ENCODE data around the gene LMTK2. TPM values are rescaled to one million over a fixed set of nuclear protein-coding genes. Genes with fewer than 3 reads are reported as not detected.

Gene LMTK2
- total RNA-seq, 1 donor from 2014 or later: 10.1 TPM

DNA sequence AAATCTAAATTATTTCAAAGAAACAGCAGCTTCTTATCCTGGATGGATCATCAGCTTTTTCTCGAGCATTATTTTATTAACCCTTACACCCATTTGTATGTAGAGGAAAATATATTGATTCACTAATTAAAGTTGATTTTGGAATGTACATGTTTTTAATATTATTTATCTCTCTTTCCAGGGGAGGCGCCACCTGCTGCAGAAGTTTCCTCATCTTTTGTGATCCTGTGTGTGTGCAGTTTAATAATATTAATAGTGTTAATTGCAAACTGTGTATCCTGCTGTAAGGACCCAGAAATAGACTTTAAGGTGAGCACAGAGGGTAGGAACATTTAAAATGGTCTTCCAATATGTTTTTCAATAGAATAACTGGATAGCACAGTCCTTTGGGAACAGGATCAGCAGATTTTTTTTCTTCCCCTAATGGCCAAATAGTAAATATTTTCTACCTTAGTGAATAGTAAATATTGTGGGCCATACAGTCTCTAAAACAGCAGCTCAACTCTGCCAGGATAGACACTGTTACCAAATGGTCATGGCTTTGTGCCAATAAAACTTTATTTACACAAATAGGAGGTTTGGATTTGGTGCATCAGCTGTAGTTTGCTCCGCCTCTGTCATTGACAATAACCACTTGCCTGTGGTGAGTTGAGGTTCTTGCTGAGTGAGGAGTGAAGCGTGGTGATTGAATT is 30.6 kb downstream of the LMTK2 start:
- DNase-seq (ENCODE audit: low spot score): no peak

DNA sequence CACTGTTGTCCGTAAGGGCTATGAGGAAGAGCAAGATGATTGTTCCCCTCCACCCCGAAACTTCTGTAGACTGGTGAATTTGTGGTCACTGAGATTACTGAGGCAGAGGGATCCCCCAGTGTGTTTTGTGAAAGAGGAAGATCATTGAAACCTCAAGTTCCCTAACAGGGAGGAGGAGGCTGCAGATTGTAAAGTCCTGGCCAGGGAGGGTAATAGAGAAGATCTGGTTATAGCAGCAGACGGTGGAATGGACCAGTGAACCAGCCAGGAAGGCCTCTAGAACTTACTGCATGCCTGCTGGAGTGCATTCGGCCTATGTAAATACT is 31.1 kb downstream of the LMTK2 start:
- peak; percentile 27 for DNase-seq (ENCODE audit: low spot score)

DNA sequence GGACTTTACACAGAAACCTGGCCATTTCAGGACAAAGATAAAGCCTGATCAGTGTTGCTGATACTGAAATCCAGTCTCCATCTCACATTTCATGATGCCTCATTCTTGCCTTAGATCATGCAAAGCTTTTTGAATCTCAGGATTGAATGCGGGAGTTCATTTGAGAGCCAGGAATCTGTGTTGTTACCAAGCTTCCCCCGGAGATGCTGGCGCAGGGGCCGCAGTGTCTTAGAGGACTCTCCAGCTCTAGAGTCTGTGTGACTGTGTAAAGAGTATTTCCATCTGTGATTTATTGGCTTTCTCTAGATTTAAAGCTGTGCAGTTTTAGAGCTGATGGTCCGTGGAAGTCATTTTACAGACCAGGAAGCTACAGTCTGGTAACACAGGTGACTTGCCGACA is 32.0 kb downstream of the LMTK2 start:
- no peak for DNase-seq (ENCODE audit: low spot score)

DNA sequence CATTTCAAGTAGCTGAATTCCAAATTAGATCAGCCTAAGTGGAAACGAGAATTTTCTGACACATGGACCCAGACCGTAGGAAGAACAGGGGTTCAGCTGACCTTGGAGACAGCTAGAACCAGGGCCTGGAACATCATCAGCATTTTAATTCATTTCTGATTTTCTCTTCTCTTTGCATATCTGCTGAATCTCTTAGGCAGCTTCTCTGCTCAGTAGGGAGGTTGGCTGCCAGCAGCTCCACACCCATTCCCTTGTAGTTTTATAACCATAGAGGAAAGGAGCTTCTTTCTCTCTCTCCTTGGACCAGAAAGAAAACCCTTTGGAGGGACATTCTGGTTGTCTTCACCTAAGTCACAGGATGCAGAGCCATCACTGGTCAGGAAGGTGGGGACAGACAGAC is 36.0 kb downstream of the LMTK2 start:
- no peak for DNase-seq (ENCODE audit: low spot score)

DNA sequence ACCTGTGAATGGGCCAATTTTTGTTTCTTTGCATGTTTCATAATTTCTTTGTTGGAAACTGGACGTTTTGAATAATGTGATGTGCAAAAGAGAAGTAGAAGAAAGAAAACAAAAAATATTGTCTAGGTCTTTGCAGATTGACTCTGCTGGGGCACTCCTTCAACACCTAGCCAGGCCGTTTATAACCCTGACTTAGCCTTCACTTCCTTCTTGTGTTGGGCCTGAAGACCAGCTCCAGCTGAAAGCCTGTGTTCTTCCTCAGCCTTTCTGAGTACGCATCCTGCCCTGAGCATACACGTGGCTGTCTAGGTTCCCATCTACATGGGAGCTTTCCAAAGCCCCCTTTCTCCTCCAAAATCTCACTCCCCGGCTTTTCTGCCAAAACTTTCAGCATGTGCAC is 41.9 kb downstream of the LMTK2 start:
- DNase-seq (ENCODE audit: low spot score): no peak

DNA sequence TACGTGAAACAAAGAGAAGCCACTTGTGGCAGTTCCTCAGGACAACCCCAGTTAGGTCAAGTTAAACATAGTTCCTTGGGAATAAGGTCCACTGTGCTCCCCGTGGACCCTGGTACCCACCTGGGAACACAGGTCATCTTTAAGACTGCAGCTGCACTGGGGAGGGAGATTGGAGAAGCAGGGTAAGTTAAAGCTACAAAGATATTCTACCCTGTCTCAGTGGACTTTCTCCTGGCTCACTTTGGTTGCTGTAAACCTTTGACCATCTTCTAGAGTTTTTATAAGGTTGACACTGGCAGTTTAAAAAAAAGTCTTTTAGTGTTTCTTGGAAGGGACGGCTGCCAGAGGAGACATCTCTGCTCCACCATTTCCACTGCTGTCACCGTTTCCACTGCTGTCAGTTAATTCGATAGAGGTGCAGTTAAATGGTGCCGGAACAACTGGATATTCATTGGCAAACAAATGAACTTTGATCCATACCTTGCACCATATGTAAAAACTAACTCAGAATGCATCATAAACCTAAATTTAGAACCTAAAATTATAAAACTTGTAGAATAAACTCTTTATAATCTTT is 42.5 kb downstream of the LMTK2 start:
- no peak for DNase-seq (ENCODE audit: low spot score)

DNA sequence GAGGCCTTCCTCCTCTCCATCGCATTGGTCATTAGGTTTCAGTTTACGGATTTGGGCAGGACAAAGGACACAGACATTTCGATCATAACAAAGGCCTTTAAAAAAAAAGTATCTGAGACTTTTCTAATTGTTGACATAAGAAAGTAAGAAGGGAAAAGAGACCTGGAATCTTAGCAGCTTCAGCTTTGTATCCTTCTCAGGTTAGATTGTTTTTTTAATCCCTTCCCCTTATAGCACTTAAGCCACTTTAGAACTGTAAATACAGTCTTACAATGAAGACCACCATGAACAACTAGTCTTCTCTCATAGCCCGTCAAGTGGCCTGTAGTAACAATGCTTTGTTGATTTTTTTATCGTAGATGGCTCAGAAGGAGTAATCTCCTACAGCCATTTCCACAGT is 45.2 kb downstream of the LMTK2 start:
- no peak for DNase-seq (ENCODE audit: low spot score)

DNA sequence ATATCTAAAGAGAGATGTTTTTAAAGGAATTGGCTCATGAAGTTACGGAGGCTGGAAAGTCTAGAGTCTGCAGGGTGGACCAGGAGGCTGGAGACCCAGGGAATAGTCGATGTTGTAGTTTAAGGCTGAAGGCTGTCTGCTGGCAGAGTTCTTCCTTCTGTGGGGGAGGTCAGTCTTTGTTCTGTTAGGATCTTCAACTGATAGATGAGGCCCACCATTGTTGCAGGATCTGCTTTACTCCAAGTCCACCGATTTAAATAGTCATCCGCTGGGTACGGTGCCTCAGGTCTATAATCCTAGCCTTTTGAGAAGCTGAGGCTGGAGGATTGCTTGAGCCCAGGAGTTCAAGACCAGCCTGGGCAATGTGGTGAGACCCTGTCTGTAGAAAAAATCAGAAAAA is 50.0 kb downstream of the LMTK2 start:
- no peak for DNase-seq (ENCODE audit: low spot score)

DNA sequence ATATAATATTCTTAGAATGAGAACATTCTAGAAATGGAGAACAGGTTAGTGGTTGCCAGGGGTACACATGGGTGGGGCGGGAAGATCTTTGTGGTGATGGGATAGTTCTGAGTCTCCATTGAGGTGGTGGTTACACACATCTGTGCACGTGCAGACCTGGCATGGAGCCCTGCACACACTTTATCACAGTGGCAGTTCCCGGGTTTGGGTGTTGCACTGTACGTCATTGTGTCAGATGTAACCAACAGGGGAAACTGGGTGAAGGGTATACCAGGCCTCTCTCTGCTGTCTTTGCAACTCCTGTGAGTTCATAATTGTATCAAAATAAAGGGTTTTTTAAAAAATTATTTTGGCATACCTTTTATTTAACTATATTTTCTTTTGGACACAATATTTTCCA is 51.1 kb downstream of the LMTK2 start:
- no peak for DNase-seq (ENCODE audit: low spot score)

DNA sequence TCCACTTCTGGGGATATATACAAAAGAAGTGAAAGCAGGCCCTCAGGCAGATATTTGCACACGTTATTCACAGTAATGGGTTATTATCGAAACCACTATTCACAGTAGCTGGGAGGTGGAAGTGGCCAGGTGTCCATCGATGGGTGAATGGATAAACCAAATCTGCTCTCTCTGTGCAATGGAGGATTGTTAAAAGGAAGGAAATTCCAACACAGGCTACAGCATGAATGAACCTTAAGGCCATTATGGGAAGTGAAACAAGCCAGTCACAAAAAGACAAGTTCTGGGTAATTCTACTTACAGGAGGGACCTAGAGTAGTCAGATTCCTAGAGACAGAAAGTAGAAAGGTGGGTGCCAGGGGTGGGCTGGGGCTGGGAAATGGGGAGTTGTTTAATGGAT is 56.1 kb downstream of the LMTK2 start:
- no peak for DNase-seq (ENCODE audit: low spot score)

DNA sequence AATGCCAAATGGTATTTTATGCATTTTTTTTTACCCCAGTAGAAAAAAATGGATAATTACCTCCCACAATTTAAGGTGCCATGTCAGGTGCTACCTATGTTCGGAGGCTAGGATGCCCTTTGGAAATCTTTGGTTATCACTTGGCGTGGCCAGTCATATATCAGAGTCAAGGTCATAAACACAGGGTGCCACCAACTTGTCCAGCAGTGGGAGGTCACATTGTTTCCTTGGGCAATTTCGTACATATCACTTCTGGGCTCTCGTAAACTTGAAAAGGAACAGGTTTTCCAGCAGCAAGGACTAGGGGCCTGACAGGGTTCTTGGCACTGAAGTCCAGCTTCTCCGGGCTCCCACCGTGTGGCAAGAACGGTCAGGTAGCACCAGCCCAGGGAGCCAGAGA is 56.6 kb downstream of the LMTK2 start:
- no peak for DNase-seq (ENCODE audit: low spot score)

DNA sequence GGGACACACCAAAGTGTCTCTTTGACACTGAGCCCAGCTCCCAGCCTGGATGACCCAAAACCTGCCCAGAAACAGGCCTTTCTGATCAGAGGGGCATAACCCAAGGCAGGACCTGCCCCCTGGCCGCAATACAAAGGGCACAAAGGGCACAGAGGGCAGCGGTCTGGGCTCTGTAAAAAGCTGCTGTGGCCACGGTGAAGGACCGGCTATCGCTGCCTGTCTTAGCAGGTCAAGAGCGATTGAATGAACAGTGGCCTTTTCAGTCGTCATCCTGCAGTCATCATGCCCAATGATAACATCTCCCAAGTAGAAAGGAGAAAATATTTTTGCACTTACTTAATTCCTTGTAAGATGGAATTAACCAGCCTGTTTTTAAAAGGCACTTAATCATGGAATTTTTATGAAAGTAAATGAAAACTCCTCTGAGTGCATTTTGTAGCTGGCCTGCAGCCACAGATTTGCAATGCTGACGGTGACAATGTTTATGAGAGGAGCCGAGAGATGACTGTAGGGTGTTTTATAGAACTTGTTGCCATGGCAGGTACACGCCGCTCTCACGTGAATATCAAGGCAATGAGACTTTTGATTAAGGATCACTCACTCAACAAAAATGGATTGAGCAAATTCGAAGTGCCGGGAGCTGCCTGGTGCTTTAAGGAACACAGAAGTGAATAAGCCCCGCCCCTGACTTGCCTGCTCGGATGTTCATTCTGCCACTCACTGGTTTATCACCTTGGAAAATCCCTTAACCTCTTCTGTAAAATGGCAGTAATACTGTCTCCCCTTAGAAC is 57.2 kb downstream of the LMTK2 start:
- DNase-seq (ENCODE audit: low spot score): peak; percentile 20

DNA sequence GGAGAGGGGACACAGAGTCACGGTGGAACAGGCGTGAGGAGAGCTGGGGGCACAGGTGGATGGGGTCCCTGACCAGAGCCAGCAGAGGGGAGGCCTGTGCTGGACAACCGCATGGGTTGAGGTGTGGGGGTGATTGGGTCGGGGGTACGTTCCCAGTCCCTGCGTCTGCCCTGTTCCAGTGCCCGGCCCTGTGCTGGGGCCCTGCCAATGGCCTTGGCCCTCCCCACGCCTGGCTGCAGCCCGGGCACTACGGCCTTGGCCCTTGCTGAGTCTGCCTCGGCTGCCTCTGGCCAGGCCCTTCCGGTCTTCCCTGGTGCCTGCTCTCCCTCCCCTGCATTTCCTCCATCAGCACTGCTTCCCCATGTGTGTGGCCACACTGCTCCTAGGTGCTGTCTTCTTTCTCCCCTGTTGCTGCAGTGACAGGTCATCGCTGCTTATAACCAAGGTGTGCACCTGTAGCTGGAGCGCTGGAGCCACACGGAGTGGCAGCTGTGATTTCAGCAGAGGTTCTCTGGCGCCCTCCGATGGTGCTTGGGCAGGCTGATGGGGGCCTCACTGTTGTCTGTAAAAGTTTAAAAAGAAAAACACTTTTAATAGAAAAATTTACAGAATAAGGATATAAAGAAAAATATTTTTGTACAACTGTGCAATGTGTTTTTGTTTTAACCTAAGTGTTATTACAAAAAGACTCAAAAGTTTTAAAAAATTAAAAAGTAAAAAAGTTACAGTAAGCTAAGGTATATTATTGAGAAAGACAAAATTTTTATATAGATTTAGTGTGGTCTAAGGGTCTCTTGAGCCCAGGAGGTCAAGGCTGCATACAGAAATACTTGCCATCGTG is 59.4 kb downstream of the LMTK2 start:
- DNase-seq (ENCODE audit: low spot score): peak; percentile 5

DNA sequence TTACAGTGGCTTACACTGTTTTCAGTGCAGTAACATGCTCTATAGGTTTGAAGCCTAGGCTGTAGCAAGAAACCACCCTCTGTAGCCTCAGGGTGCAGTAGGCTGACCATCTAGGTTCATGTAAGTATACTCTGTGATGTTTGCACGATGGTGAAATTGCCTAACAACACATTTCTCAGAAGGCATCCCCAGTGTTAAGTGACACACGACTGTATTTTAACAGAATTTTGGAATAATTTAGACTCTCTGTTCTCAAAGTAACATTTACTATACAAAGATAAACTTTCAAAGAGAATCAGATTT is 60.0 kb downstream of the LMTK2 start:
- DNase-seq (ENCODE audit: low spot score): no peak

DNA sequence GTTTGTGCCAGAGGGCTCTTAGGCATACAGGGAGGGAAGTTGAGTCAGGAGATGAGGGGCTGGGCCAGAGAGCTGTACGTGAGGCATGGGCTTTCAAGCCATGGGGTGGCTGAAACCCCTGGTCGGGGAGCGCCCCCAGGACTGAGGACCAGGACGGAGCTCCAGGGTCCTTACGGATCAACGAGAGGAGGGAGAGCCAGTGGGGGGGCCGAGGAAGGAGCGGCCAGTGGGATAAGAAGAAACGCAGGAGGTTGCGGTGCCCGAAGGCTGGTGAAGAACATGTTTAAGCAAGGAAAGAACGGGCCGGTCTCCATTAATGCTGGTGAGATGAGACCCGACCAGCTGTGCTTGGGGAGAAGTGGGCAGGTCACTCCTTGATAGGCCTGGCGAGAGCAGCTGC is 61.0 kb downstream of the LMTK2 start:
- DNase-seq (ENCODE audit: low spot score): no peak

DNA sequence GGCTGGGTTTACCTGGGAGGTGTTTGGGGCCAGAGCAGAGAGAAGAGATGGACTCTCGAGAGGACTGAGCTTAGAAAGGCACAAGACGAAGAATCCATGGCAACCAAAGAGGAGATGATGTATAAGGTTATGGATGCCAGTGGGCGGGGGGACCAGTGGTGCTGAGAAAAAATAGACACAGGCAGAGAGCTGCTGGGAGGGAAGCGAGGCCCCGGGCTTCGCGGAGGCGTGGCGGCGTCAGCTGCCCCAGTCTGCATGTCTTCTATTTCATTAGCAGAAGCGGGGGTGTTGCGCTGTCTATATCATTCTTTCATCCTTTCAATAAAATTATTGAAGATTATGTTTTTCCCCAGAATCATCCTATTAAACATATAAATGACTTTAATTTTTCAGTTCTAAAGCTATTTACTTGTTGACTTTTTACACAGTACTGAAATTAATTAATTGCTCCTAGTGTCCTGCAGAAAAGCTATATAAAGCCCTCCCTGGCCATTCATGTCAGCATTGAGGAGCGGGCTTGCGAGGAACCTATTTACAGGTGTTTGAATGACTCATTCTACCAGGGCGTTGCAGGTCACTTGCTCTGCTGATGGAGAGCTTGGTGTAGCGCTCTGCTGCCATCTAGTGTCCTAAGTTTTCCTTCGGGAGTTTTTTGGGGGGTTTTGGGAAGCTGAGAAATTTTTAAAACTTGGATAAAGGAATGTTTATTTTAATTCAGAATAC is 61.7 kb downstream of the LMTK2 start:
- peak; percentile 56 for DNase-seq (ENCODE audit: low spot score)

DNA sequence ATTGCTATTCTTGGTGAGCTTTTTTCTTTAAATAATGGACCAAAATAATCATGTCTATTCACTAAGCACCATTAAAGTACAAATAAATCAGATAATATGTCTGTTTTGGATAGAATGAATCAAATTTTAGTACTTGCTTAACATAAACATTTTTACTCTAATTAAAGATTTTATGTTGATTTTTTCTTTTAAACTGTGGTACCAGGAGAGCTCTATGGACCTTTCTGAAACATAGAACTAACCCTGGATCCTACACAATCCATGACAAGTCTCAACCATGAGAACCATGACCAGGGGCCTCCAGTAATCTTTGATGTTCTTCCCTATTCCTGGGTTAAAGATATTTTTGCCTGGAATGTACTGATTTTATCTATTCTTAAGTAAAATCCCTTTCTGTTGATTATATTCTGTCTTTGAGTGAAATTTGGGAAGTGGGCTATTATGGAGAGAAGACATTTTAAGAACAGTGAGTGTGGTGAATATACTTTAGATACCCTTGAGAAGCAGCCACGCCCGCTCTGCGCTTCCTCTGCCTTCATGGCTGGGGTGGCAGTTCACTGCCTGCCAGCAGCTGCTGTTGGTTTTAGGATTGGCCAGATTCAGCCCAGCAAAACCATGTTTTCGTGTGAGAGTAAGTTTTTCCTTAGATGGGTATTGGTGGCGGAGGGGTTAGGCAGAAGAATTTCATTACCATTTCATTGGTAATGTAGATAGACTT is 62.4 kb downstream of the LMTK2 start:
- DNase-seq (ENCODE audit: low spot score): no peak

DNA sequence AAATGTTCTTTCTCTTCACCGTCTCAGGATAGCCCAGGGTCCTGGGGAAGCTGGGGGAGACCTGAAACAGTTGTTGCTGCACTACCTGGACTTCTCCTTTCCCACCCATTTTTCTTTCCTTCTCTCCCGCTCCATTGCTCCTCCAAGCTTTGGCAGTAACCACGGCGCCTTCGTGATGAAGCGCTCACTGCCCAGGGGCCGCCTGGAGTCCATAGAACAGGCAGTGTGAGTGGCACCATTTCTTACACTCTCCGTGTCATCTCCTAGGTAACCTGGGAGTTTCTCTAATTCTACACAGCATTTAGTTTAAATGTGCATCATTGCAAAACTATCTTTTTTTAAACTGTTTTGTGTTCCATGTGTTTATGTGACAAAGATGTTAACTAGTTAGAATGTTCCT is 64.3 kb downstream of the LMTK2 start:
- DNase-seq (ENCODE audit: low spot score): no peak

DNA sequence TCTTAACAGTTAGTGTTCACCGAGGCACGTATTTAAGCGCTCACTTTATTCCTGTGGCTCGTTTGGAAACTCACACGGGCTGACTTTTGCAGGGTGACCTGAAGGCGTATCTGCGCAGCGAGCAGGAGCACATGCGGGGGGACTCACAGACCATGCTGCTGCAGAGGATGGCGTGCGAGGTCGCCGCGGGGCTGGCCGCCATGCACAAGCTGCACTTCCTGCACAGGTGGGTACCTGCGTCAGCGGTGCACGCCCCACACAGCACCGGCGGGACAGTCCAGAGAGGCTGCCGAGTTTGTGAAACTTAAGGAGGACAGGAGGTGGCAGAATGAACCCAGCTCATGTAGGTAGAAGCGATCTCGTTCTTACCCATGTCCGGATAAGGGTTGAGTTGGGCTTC is 64.8 kb downstream of the LMTK2 start:
- no peak for DNase-seq (ENCODE audit: low spot score)

DNA sequence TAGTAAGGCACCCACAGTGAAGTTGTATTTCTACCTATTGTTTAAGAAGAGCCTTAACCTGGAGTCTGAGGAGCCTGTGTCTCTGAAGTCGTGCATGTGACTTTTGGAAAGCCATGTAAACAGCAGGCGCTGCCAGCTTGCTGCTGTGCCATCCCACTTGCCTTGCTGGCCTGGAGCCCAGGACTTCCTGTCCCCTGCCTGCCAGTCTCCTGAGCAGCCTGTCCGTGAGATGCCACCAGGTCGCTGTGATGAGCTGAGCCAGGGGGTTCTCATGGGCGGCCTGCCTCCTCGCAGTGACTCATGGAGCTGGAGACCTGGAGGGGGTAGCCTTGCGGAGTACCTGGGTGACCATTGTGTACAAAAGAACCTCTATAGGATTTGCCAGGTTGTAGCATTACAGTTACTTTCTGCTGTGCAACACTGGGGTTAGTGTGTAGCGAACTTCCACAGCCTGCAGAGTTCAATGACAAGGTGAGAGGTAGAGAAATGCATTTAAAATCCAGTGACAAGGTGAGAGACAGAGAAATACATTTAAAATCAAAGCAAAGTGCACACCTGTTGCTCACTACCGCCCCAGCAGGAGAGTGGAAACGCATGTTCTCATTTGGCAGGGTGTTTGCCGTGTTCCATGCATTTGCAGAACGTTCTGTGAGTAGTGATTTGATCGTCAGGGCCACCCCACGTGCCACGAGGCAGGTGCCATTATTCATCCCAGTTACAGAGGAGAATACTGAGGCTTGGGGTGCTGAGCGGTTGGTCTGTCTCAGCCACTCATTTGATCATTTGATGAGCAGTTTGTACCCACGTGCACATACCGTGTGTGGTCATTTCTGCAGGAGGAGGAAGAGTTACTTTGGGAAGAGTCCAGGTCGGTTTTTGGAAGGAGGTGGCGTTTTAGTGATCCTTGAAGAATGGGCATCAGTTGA is 67.9 kb downstream of the LMTK2 start:
- no peak for DNase-seq (ENCODE audit: low spot score)

Data from umbilical cord (tissue), 2 donors.